ENCODE measurements around the gene CD44.

DNA sequence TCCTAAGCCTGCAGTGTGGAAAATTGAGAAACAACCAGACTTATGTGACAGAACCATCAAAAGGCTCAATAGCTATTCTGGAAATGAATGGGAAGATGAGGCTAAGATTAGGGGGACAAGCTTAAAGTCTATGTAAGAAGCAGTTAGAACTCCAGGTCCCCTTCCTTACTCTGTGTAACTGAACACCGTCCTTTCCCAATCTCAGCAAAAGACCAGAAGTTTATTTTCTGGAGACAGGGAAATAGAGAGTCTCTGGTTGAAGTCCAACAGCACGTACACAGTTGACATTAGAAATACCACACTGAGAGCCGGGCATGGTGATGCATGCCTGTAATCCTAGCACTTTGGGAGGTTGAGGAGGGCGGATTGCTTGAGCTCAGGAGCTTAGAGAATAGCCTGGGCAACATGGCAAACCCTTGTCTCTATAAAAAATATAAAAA, 93.9 kb downstream of the CD44 start:
- TF ChIP-seq, protein P1, sequence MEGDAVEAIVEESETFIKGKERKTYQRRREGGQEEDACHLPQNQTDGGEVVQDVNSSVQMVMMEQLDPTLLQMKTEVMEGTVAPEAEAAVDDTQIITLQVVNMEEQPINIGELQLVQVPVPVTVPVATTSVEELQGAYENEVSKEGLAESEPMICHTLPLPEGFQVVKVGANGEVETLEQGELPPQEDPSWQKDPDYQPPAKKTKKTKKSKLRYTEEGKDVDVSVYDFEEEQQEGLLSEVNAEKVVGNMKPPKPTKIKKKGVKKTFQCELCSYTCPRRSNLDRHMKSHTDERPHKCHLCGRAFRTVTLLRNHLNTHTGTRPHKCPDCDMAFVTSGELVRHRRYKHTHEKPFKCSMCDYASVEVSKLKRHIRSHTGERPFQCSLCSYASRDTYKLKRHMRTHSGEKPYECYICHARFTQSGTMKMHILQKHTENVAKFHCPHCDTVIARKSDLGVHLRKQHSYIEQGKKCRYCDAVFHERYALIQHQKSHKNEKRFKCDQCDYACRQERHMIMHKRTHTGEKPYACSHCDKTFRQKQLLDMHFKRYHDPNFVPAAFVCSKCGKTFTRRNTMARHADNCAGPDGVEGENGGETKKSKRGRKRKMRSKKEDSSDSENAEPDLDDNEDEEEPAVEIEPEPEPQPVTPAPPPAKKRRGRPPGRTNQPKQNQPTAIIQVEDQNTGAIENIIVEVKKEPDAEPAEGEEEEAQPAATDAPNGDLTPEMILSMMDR (conservative IDR thresholded peaks at IDR 0.05 in 1 of 2, IDR thresholded peaks at IDR 0.05 in 1 of 2; ENCODE audit: low read depth in 1 of 2, low read length in 2 of 2) = no peak
- TF ChIP-seq EZH2 (IDR thresholded peaks at IDR 0.05; ENCODE audit: low read length, missing control alignments) = no peak
